Caco-2 (cell line): ENCODE results near the gene SAMD4A. TPM values are rescaled to one million over a fixed set of nuclear protein-coding genes. Genes with fewer than 3 reads are reported as not detected.

Experiments used
- BruUV-seq: library from RNA; stranded (reverse); fragments of 400-500 nt; replicated peaks from 2 replicates; lab custom pipeline; 2021; lab: Mats Ljungman, UMichigan
- CTCF ChIA-PET: fragments of 300-600 bp; sonication (Branson Sonifier 250); formaldehyde crosslinking; loops from one replicate; lab custom pipeline; 2022; ENCODE audit warnings: antibody characterized with exemption; lab: Charles Lee
- POLR2A ChIA-PET: fragments of 300-600 bp; sonication (Branson Sonifier 250); formaldehyde crosslinking; loops from one replicate; lab custom pipeline; 2022; ENCODE audit warnings: antibody characterized with exemption; lab: Charles Lee
- DNase-seq, 2 experiments: peaks; one replicate each; pipeline versions ENCODE4 v3.0.0 to v3.0.0-alpha.2; 2020 to 2022
- H3K27me3 ChIP-seq: replicated peaks from 2 replicates; pipeline ENCODE4 v1.6.0; 2011; ENCODE audit warnings: low read length; ENCODE audit not compliant: control insufficient read depth, insufficient read depth
- H3K36me3 ChIP-seq: 2 replicates; pipeline ENCODE4 v1.5.1; 2011; ENCODE audit warnings: low read length; ENCODE audit not compliant: control insufficient read depth, insufficient read depth
- H3K4me1 ChIP-seq: fragments of 250-450 bp; sonication (Bioruptor Pico); 2 replicates; pipeline ENCODE4 v1.5.1; 2020; ENCODE audit warnings: mild to moderate bottlenecking
- H3K4me3 ChIP-seq: 2 replicates; pipeline ENCODE4 v1.5.1; 2011; ENCODE audit warnings: low read depth, mild to moderate bottlenecking, control low read depth, low read length
- H3K9me3 ChIP-seq: fragments of 250-450 bp; sonication (Bioruptor Pico); 2 replicates; pipeline ENCODE4 v1.5.1; 2020; ENCODE audit warnings: mild to moderate bottlenecking, moderate library complexity
- H3K27ac Mint-ChIP-seq: one replicate; pipeline ENCODE4 v1.8.0; 2022; ENCODE audit warnings: mixed read lengths; ENCODE audit not compliant: unreplicated experiment
- H3K27me3 Mint-ChIP-seq: one replicate; pipeline ENCODE4 v1.8.0; 2022; ENCODE audit warnings: mixed read lengths; ENCODE audit not compliant: insufficient read depth, unreplicated experiment
- H3K36me3 Mint-ChIP-seq: one replicate; pipeline ENCODE4 v1.8.0; 2022; ENCODE audit warnings: mild to moderate bottlenecking, mixed read lengths; ENCODE audit not compliant: insufficient read depth, unreplicated experiment
- H3K4me1 Mint-ChIP-seq: one replicate; pipeline ENCODE4 v1.8.0; 2022; ENCODE audit warnings: low read depth, mixed read lengths; ENCODE audit not compliant: unreplicated experiment
- H3K4me3 Mint-ChIP-seq: one replicate; pipeline ENCODE4 v1.8.0; 2022; ENCODE audit warnings: mild to moderate bottlenecking, moderate library complexity, mixed read lengths; ENCODE audit not compliant: unreplicated experiment
- H3K9me3 Mint-ChIP-seq: one replicate; pipeline ENCODE4 v1.8.0; 2022; ENCODE audit warnings: mixed read lengths; ENCODE audit not compliant: unreplicated experiment
- CTCF ChIP-seq, 2 experiments: fragments of 200-600 bp in 1 of 2; IDR thresholded peaks; 1 replicate in 1 of 2; 2 replicates in 1 of 2; pipeline versions ENCODE4 v1.5.1 to v1.8.0; 2011 to 2022; ENCODE audit warnings: antibody characterized with exemption in 1 of 2, control low read depth in 1 of 2, inconsistent platforms in 1 of 2, low read depth in 1 of 2, low read length in 1 of 2, mild to moderate bottlenecking in 1 of 2, moderate library complexity in 1 of 2; ENCODE audit not compliant: insufficient read depth in 1 of 2, severe bottlenecking in 1 of 2, unreplicated experiment in 1 of 2
- intact Hi-C: fragments of 100-400 bp; cut with micrococcal nuclease; formaldehyde crosslinking; loops from one replicate; pipeline ENCODE4 v1.10.0; 2022; ENCODE audit not compliant: unreplicated experiment
- total RNA-seq: library from RNA; stranded (reverse); gene quantifications from 2 replicates; pipeline ENCODE4 v1.2.3, GENCODE V29; 2022

Gene SAMD4A
- total RNA-seq, 1 experiment from 2014 or later = 60.8 TPM

GRCh38 chr14:54823757-54824549 is 257.0 kb downstream of the SAMD4A start:
- no TSS peak for BruUV-seq
- intact Hi-C loops = no loop called here
- Histone ChIP-seq H3K36me3 (no peaks in the 10 kb centered on the region), H3K27me3 (no peaks in the 10 kb centered on the region), H3K4me3 (no peak overlapping the region), H3K9me3 (peaks cover 11% of the 10 kb centered on the region), H3K4me1 (no peaks in the 10 kb centered on the region)
- H3K27me3 Mint-ChIP-seq = no peaks in the 10 kb centered on the region
- POLR2A ChIA-PET = no interaction called here
- no peaks in the 10 kb centered on the region for H3K36me3 Mint-ChIP-seq
- CTCF ChIA-PET = no interaction called here
- H3K9me3 Mint-ChIP-seq = peaks cover 24% of the 10 kb centered on the region
- no peak for TF ChIP-seq CTCF (IDR thresholded peaks at IDR 0.05; ENCODE audit: insufficient read depth in 1 of 2, low read depth in 1 of 2, low read length in 1 of 2, severe bottlenecking in 1 of 2, unreplicated experiment in 1 of 2)
- DNase-seq = no peak
- peaks cover 10% of the 10 kb centered on the region for H3K4me1 Mint-ChIP-seq
- no peak overlapping the region for H3K4me3 Mint-ChIP-seq
- H3K27ac Mint-ChIP-seq = no peak overlapping the region

DNA sequence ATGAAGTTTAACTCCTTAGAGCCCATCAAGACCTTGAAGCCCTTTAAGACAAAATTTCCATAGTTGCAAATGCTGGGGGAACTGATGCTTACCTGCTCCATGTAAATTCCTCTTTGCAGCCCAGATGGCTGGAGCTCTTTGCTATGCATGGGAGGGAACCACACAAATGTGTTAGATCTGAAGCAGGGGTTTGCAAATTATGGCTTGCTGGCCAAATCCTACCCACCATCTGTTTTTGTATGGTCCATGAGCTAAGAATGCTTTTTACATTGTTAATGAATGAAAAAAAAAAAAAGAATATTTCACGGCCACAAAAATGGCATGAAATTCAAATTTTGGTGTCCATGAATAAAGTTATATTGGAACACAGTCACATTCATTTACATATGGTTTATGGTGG is 261.1 kb downstream of the SAMD4A start:
- TF ChIP-seq CTCF (IDR thresholded peaks at IDR 0.05; ENCODE audit: insufficient read depth in 1 of 2, low read depth in 1 of 2, low read length in 1 of 2, severe bottlenecking in 1 of 2, unreplicated experiment in 1 of 2) = no peak
- CTCF ChIA-PET = no interaction called here
- Histone ChIP-seq H3K9me3 (peaks cover 11% of the 10 kb centered on the region), H3K4me3 (no peak overlapping the region), H3K4me1 (no peaks in the 10 kb centered on the region), H3K27me3 (no peaks in the 10 kb centered on the region), H3K36me3 (no peaks in the 10 kb centered on the region)
- intact Hi-C loops = no loop called here
- no peaks in the 10 kb centered on the region for H3K36me3 Mint-ChIP-seq
- H3K4me3 Mint-ChIP-seq = no peak overlapping the region
- no peak for DNase-seq
- BruUV-seq = no TSS peak
- H3K27ac Mint-ChIP-seq = no peak overlapping the region
- H3K27me3 Mint-ChIP-seq = no peaks in the 10 kb centered on the region
- POLR2A ChIA-PET = no interaction called here
- H3K9me3 Mint-ChIP-seq = peaks cover 14% of the 10 kb centered on the region
- no peaks in the 10 kb centered on the region for H3K4me1 Mint-ChIP-seq

DNA sequence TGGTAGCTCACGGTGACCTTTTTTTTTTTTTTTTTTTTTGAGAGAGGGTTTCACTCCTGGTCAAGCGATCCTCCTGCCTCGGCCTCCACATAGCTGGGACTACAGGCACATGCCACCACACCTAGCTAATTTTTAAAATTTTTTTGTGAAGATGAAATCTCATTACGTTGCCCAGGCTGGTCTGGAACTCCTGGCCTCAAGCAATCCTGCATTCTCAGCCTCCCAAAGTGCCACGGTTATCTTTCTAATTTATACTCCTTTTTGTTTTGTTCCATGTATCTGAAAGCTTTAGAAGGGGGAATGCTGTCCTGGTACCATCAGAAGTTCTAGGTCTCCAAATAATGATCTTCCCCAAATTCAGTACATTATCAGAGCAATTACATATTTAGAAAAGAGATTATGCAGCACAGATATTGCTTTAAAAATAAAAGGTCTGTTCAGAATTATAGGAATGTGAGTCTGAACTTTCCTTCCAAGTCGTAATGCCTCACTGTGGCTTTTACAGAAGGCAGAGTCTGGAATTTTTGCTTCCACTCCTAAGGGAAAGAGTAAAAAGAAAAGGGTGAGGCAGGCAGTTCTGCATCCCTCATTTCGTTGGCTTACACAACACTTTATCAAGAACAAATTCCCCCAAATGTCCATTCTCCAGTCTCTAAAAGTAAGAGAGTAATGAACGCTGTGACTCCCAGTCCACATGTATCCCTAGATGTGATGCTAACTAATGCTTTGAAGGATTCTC is 262.7 kb downstream of the SAMD4A start:
- no peak for DNase-seq
- peaks cover 3% of the 10 kb centered on the region for H3K9me3 ChIP-seq
- no peak for TF ChIP-seq CTCF (IDR thresholded peaks at IDR 0.05; ENCODE audit: insufficient read depth in 1 of 2, low read depth in 1 of 2, low read length in 1 of 2, severe bottlenecking in 1 of 2, unreplicated experiment in 1 of 2)
- no peaks in the 10 kb centered on the region for H3K36me3 ChIP-seq
- intact Hi-C loops = no loop called here
- no peak overlapping the region for H3K4me3 ChIP-seq
- CTCF ChIA-PET = no interaction called here
- H3K27me3 ChIP-seq = no peaks in the 10 kb centered on the region
- Mint-ChIP-seq H3K27me3 (no peaks in the 10 kb centered on the region), H3K4me1 (no peaks in the 10 kb centered on the region), H3K4me3 (no peak overlapping the region), H3K27ac (no peak overlapping the region), H3K36me3 (no peaks in the 10 kb centered on the region), H3K9me3 (peaks cover under 1% of the 10 kb centered on the region)
- no TSS peak for BruUV-seq
- POLR2A ChIA-PET = no interaction called here
- H3K4me1 ChIP-seq = no peaks in the 10 kb centered on the region
